NCI-H1694 (cell line): ENCODE measurements around the gene MDC1.
"Not testable (repeated sequence)": the region's sequence is repeated elsewhere in the genome, so short reads cannot be mapped to it uniquely, and the experiment has no call there.

Source experiments
- DNase-seq: peaks from one replicate; lab custom pipeline; 2025; lab: John Stamatoyannopoulos, UW

MDC1 gene

GRCh38 chr6:30717129-30717844 lies at the start of gene MDC1:
Gene MDC1 (minus strand): TSS chr6:30717281. CDS start chr6:30715175, 2,106 bp downstream.
- peak; percentile 98 for DNase-seq

GRCh38 chr6:30766461-30767157 lies 49.5 kb upstream of the MDC1 start:
- no peak for DNase-seq

GRCh38 chr6:30765495-30765894 lies 48.4 kb upstream of the MDC1 start:
- DNase-seq = not testable (repeated sequence)

- not testable (repeated sequence) for DNase-seq
These were observed 47.5 kb upstream of the MDC1 start for GRCh38 chr6:30764490-30765043.

- no peak for DNase-seq
These were observed 46.8 kb upstream of the MDC1 start for GRCh38 chr6:30763618-30764489.

- DNase-seq = no peak
These were observed 46.1 kb upstream of the MDC1 start for GRCh38 chr6:30763155-30763617.

- DNase-seq = no peak
These were observed 44.8 kb upstream of the MDC1 start for GRCh38 chr6:30761791-30762429.

- DNase-seq = no peak
These were observed 43.5 kb upstream of the MDC1 start for GRCh38 chr6:30760549-30760948.

- no peak for DNase-seq
These were observed 42.6 kb upstream of the MDC1 start for GRCh38 chr6:30759575-30760239.

- no peak for DNase-seq
These were observed 40.3 kb upstream of the MDC1 start for GRCh38 chr6:30757261-30757904.

- DNase-seq = not testable (repeated sequence)
These were observed 39.4 kb upstream of the MDC1 start for GRCh38 chr6:30756405-30757003.

GRCh38 chr6:30754631-30755030 lies 37.5 kb upstream of the MDC1 start:
- no peak for DNase-seq

- no peak for DNase-seq
These were observed 35.3 kb upstream of the MDC1 start for GRCh38 chr6:30752157-30752927.

GRCh38 chr6:30750379-30750668 lies 33.2 kb upstream of the MDC1 start:
- DNase-seq = no peak

GRCh38 chr6:30749554-30750378 lies 32.7 kb upstream of the MDC1 start:
- no peak for DNase-seq

- no peak for DNase-seq
These were observed 31.9 kb upstream of the MDC1 start for GRCh38 chr6:30748851-30749540.

GRCh38 chr6:30747902-30748769 lies 31.1 kb upstream of the MDC1 start:
- no peak for DNase-seq
